ENCODE data around the gene NSMCE1. TPM values are rescaled to one million over a fixed set of nuclear protein-coding genes. Genes with fewer than 3 reads are reported as not detected.

NSMCE1 gene
- total RNA-seq, 1 experiment from 2014 or later = 45.7 TPM

DNA sequence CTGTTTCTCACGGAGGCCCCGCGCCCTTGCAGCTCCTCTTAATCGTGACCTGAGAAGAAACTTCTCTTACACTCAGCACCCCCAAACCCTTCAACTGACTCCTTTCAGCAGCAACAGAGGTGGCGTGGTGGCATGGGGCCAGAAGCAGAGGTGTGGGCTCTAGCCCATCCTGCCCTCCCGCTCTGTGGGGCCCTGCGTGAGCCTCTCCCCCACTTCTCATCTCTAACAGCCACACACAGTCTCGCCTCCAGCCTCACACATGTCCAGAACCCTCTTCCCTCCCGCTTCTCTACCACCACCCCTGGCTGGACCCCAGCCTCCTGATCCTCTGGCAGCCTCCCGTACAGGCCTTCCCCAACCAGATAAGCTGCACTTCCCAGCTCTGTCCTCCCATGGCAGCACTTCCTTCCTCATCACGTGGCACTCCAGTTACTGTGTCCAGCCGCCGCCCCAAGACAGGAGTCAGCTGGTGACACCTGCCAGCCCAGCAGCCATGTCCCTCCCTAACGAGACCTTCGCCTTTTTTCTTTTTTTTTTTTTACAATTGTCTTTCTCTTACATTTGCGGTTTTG, 30.5 kb downstream of the NSMCE1 start:
- BruUV-seq (replicated peaks) = no TSS peak
- intact Hi-C loops (cut with micrococcal nuclease; ENCODE audit: unreplicated experiment) = no loop called here
- ChIA-PET CTCF (no interaction called here), POLR2A (ENCODE audit: low non-redundant PET) (interaction anchor here (0.5 kb wide), 1 partner anchor 10 kb away, joined by 4 read pairs; no protein-coding TSS in a partner anchor)
- Histone ChIP-seq H3K9me3 (ENCODE audit: low read depth, low read length, poor library complexity, severe bottlenecking) (no peaks in the 10 kb centered on the region), H3K27me3 (replicated peaks; ENCODE audit: insufficient read depth, low read depth, low read length, poor library complexity) (no peaks in the 10 kb centered on the region), H3K36me3 (ENCODE audit: insufficient read depth, low read length, poor library complexity, severe bottlenecking) (no peaks in the 10 kb centered on the region), H3K4me3 (ENCODE audit: low read depth, low read length, poor library complexity, severe bottlenecking) (no peak overlapping the region), H3K4me1 (ENCODE audit: insufficient read depth, low read length, poor library complexity, severe bottlenecking) (peaks cover 33% of the 10 kb centered on the region), H3K27ac (ENCODE audit: low read depth, low read length, poor library complexity, severe bottlenecking) (no peak overlapping the region)
- no peak for DNase-seq (ENCODE audit: low spot score)
- TF ChIP-seq, protein P1, sequence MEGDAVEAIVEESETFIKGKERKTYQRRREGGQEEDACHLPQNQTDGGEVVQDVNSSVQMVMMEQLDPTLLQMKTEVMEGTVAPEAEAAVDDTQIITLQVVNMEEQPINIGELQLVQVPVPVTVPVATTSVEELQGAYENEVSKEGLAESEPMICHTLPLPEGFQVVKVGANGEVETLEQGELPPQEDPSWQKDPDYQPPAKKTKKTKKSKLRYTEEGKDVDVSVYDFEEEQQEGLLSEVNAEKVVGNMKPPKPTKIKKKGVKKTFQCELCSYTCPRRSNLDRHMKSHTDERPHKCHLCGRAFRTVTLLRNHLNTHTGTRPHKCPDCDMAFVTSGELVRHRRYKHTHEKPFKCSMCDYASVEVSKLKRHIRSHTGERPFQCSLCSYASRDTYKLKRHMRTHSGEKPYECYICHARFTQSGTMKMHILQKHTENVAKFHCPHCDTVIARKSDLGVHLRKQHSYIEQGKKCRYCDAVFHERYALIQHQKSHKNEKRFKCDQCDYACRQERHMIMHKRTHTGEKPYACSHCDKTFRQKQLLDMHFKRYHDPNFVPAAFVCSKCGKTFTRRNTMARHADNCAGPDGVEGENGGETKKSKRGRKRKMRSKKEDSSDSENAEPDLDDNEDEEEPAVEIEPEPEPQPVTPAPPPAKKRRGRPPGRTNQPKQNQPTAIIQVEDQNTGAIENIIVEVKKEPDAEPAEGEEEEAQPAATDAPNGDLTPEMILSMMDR (conservative IDR thresholded peaks at IDR 0.05; ENCODE audit: low read depth, low read length) = no peak
- no peak for TF ChIP-seq EZH2 (IDR thresholded peaks at IDR 0.05; ENCODE audit: borderline replicate concordance, low read depth, low read length, poor library complexity, severe bottlenecking)

DNA sequence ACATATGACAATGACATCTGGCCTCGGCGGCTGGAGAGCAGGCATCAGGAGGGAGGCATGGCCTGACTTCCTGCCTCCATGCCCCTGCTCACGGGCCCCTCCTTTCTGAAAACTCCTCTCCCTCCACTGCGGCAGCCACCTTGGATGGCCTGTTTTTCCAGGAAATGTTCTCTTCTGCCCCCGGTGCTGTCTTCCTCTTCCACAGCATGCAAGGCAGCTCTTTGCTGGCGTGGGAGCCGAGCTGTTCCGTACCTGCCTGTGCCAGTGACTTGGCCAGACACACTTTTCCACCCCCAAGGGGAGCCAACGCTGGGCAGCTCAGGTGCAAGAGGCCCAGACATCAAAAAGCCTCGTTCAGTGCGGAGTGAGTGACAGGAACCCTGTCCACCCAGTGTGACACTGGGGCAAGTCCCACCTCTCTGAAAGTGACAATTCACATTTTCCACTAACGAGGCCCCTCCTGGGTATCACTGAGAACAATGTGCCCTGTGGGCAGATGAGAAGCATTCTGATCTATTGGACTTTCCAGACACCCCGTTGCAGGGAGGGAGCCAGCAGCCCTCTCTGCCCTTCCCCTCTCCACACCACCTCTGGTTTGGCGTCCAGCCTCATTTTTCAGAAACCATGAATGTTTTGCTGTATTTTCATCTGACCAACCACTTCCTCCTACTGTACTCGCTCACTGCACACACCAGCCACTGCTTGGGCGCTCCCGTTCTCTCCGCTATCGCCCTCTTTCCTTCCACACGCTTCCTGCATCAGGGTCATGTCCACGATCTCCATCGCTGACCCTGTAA, 31.2 kb downstream of the NSMCE1 start:
- TF ChIP-seq, protein P1 (conservative IDR thresholded peaks at IDR 0.05; ENCODE audit: low read depth, low read length) = no peak
- no peak for TF ChIP-seq EZH2 (IDR thresholded peaks at IDR 0.05; ENCODE audit: borderline replicate concordance, low read depth, low read length, poor library complexity, severe bottlenecking)
- Histone ChIP-seq H3K27ac (ENCODE audit: low read depth, low read length, poor library complexity, severe bottlenecking) (peak overlapping the region; percentile 37), H3K27me3 (replicated peaks; ENCODE audit: insufficient read depth, low read depth, low read length, poor library complexity) (no peaks in the 10 kb centered on the region), H3K4me3 (ENCODE audit: low read depth, low read length, poor library complexity, severe bottlenecking) (no peak overlapping the region), H3K9me3 (ENCODE audit: low read depth, low read length, poor library complexity, severe bottlenecking) (no peaks in the 10 kb centered on the region), H3K36me3 (ENCODE audit: insufficient read depth, low read length, poor library complexity, severe bottlenecking) (no peaks in the 10 kb centered on the region), H3K4me1 (ENCODE audit: insufficient read depth, low read length, poor library complexity, severe bottlenecking) (peaks cover 28% of the 10 kb centered on the region)
- DNase-seq (ENCODE audit: low spot score) = peak; percentile 25
- intact Hi-C loops (cut with micrococcal nuclease; ENCODE audit: unreplicated experiment) = no loop called here
- ChIA-PET POLR2A (ENCODE audit: low non-redundant PET) (interaction anchor here (0.5 kb wide), 1 partner anchor 11 kb away, joined by 4 read pairs; no protein-coding TSS in a partner anchor), CTCF (interaction anchor here (1.1 kb wide), 1 partner anchor 130 kb away, joined by 12 read pairs; no protein-coding TSS in a partner anchor)
- no TSS peak for BruUV-seq (replicated peaks)

GRCh38 chr16:27236635-27237218, 31.8 kb downstream of the NSMCE1 start:
- ChIA-PET POLR2A (ENCODE audit: low non-redundant PET) (no interaction called here), CTCF (interaction anchor here (1.1 kb wide), 1 partner anchor 131 kb away, joined by 12 read pairs; no protein-coding TSS in a partner anchor)
- H3K36me3 ChIP-seq (ENCODE audit: insufficient read depth, low read length, poor library complexity, severe bottlenecking) = no peaks in the 10 kb centered on the region
- H3K4me3 ChIP-seq (ENCODE audit: low read depth, low read length, poor library complexity, severe bottlenecking) = no peak overlapping the region
- no TSS peak for BruUV-seq (replicated peaks)
- H3K27me3 ChIP-seq (replicated peaks; ENCODE audit: insufficient read depth, low read depth, low read length, poor library complexity) = no peaks in the 10 kb centered on the region
- no peaks in the 10 kb centered on the region for H3K9me3 ChIP-seq (ENCODE audit: low read depth, low read length, poor library complexity, severe bottlenecking)
- H3K4me1 ChIP-seq (ENCODE audit: insufficient read depth, low read length, poor library complexity, severe bottlenecking) = peaks cover 21% of the 10 kb centered on the region
- no peak for DNase-seq (ENCODE audit: low spot score)
- TF ChIP-seq, protein P1 (conservative IDR thresholded peaks at IDR 0.05; ENCODE audit: low read depth, low read length) = no peak
- H3K27ac ChIP-seq (ENCODE audit: low read depth, low read length, poor library complexity, severe bottlenecking) = peak overlapping the region; percentile 37
- intact Hi-C loops (cut with micrococcal nuclease; ENCODE audit: unreplicated experiment) = no loop called here

Measured in A673 (cell line).